ENCODE data around the gene FBXO30. TPM values are rescaled to one million over a fixed set of nuclear protein-coding genes. Genes with fewer than 3 reads are reported as not detected.

The FBXO30 gene
- total and polyA plus RNA-seq, 10 of the 15 experiments (the other 5 are each of a cell fraction or from before 2014, with no cell fraction given) = 1.7 to 6.9 (median 5.3) TPM

- no TSS peak for BruUV-seq (replicated peaks)
- CTCF ChIA-PET = interaction anchor here (1.2 kb wide), 1 partner anchor 16 kb away, joined by 3 read pairs; the partner anchor contains the start of gene FBXO30
- Histone ChIP-seq H2AFZ (ENCODE audit: control insufficient read depth, low read depth, low read length) (no peak overlapping the region), H3K4me3 (no peak overlapping the region), H3K27ac (ENCODE audit: control insufficient read depth, insufficient read depth) (no peak overlapping the region), H3K9me3 (replicated peaks; ENCODE audit: control insufficient read depth, insufficient read depth, low read length) (no peaks in the 10 kb centered on the region), H3K9ac (ENCODE audit: control insufficient read depth, insufficient read depth, low read length) (no peak overlapping the region), H3K36me3 (ENCODE audit: control insufficient read depth in 2 of 2, insufficient read depth in 2 of 2, low read length in 1 of 2) (no peaks in the 10 kb centered on the region), H3K27me3 (replicated peaks in 1 of 2; ENCODE audit: control insufficient read depth in 2 of 2, insufficient read depth in 2 of 2, low read length in 1 of 2) (no peaks in the 10 kb centered on the region), H4K20me1 (ENCODE audit: control insufficient read depth, insufficient read depth) (no peaks in the 10 kb centered on the region), H3K4me2 (ENCODE audit: control insufficient read depth, insufficient read depth) (no peak overlapping the region), H3K4me1 (ENCODE audit: control insufficient read depth, insufficient read depth, low read length) (no peaks in the 10 kb centered on the region), H3K79me2 (ENCODE audit: control insufficient read depth, insufficient read depth, low read length) (no peaks in the 10 kb centered on the region)
- FAIRE-seq (no peak), ATAC-seq (no peak; the same call in 2 of the 3 replicates), DNase-seq (ENCODE audit: low read depth, low spot score) (no peak)
- intact Hi-C loops (cut with micrococcal nuclease; ENCODE audit: unreplicated experiment) = no loop called here
- POLR2A ChIA-PET = interaction anchor here (1.1 kb wide), 1 partner anchor 15 kb away, joined by 3 read pairs; no protein-coding TSS in a partner anchor
- SMC1A ChIA-PET (ENCODE audit: uncharacterized antibody, unreplicated experiment) = interaction anchor here (0.6 to 1.5 kb wide), 5 partner anchors 15 to 99 kb away, joined by 3 to 4 read pairs (median 3); partner anchors contain the start of gene FBXO30
- TF ChIP-seq KLF5 (IDR thresholded peaks at IDR 0.05; ENCODE audit: partially characterized antibody) = no peak
- TF ChIP-seq CUX1 (IDR thresholded peaks at IDR 0.05; ENCODE audit: insufficient replicate concordance, low read depth, low read length) = no peak
- no peak for TF ChIP-seq NR2C1 (IDR thresholded peaks at IDR 0.05)
- TF ChIP-seq ETV6 (conservative IDR thresholded peaks at IDR 0.05 in 1 of 2, IDR thresholded peaks at IDR 0.05 in 1 of 2; ENCODE audit: borderline replicate concordance in 1 of 2, low read depth in 1 of 2) = no peak
- TF ChIP-seq PKNOX1 (IDR thresholded peaks at IDR 0.05) = no peak
- TF ChIP-seq SUPT20H (IDR thresholded peaks at IDR 0.05; ENCODE audit: borderline replicate concordance, control insufficient read depth, low read depth, low read length) = no peak
- in situ Hi-C loops (cut with MboI) = no loop called here
- RAD21 ChIA-PET (ENCODE audit: unreplicated experiment) = interaction anchor here (1.2 kb wide), 1 partner anchor 57 kb away, joined by 4 read pairs; no protein-coding TSS in a partner anchor
Measured at GRCh38 chr6:145830612-145831011, 16.0 kb upstream of the FBXO30 start.
